GDM1 (cell line): ENCODE data around the gene ZNHIT1.
"Not testable (repeated sequence)": the region's sequence is repeated elsewhere in the genome, so short reads cannot be mapped to it uniquely, and the experiment has no call there.

ENCODE experiments used
- DNase-seq: peaks from one replicate; lab custom pipeline; 2025; lab: John Stamatoyannopoulos, UW

ZNHIT1 gene

GRCh38 chr7:101241443-101242349 is 23.7 kb downstream of the ZNHIT1 start:
- DNase-seq, result no peak

DNA sequence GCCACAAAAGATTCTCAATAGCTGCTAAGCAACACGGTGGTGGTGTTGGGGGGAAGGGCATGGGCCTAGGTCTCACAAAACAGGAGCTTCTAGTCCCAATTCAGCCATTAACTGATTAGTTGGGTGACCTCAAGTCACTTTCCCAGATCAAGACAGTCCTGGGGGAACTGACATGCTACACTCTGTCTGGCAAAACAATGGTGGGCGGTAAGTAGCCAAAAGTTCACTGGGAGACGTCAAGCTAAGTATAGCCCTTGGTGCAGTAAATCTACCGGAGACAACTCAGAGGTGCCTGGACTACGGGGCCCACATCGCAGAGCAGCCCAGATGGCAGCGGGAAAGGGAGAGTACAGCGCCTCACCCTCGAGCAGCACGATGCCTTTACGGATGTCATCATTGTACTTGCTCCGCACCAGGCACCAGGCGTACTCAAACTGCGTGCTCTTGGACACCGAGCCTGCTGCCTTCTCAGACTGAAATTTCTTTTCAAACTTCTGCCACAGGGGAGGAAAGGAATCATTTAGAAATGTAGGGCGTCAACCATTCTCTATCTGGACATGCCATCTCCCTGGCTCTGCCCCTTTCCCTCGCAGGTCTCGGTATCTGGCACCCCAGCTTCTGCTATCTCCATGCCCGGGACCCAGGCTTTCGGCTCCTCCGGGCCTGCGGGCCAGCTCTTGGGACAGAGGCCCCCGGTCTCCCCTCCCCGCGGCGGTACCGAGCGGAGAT is 25.8 kb downstream of the ZNHIT1 start:
- no peak for DNase-seq

- DNase-seq, result peak; percentile 87
Measured at GRCh38 chr7:101244375-101245146, 26.6 kb downstream of the ZNHIT1 start, which contains the start of gene FIS1. FIS1 (minus strand) TSS chr7:101245081; CDS start chr7:101245004, 77 bp downstream.

DNA sequence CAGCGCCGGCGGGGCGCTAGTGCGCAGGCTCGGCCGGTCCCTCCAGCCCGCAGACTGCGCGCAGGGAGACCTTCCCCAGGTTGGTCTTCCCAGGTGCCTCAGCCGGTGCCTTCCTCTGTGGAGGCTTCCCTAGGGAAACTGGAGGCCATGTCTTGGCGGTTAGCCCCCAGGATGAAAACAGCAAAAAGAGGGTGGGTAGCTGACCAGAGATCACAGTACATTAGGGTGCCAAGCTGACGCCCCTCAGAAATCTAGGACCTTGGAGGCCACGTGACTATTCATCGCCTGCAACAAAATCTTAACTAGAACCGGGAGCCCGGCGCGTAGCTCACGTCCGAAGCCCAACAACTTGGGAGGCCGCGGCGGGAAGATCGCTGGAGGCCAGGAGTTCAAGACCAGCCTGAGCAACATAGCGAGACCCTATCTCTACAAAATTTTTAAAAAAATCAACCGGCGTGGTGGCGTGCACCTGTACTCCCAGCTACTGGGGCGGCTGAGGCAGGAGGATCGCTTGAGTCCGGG is 27.2 kb downstream of the ZNHIT1 start:
- no peak for DNase-seq

DNA sequence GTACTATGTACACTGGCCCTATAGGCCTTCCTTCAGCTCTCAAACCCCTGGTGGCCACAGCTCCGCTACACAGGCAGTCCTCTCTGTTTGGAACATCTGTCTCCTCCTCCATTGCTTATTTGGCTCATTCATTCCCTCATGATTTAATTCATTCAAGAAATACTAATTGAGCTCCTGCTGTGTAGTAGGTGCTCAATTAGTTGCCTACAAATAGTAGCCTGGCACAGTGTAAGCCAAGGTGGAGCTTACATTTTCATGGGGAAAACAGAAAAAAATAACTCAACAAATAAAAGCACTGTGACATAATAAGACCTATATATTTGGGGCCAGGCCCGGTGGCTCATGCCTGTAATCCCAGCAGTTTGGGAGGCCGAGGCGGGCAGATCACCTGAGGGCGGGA is 30.3 kb downstream of the ZNHIT1 start:
- no peak for DNase-seq

DNA sequence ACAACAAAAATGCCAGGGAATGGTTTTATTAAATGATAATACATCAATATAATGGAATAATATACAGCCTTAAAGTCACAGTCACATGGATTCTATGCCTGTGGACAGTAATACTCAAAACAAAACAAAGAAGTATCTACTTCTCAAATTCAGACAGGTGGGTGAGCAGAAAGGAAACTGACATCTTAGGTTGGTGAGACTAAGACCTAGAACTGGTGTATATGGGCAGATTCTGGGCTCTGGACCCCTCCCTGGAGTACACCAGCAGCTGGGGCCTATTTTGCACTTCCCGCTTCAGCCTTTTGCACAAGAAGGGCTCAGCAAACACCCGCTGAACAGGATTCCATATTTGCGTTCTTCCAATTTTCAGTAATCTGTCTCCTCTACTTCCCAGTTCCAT is 32.4 kb downstream of the ZNHIT1 start:
- DNase-seq, result no peak

DNA sequence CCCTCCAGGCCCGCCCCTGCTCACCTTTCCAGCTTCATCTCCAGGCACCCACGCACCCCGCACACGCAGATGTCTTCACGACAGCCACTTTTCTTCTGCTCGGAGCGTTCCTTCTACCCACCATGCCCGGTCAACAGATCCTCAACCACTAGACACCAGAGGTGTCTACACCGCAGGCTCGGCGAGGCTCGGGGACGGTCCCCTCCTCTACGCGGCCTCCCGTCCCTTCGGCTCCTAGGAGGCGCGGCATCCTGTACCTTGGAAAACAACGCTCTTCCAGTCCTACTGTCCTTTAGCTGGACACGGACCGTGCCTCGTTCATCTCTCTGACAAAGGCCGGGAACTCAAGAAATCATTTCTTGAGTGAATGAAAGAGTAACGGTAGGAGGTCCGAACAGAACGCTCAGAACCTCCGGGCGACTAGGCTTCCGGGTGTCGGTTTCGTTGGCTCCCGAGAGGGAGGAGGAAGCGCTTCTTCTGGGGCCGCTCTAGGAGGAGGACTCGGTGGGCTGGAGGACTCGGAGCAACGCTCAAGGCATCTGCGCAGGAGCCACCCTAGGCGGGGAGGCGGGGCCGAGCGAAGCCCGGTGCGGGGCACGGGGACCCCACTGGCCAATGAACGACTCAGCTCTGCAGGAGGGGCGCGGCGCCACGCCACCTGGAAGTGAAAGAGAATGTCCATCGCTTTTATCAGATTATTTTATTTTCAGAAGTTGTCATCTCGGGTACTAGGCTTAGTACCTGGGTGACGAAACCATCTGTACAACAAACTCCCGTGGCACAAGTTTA is 34.1 kb downstream of the ZNHIT1 start:
- peak; percentile 97 for DNase-seq

GRCh38 chr7:101253199-101253598 is 35.2 kb downstream of the ZNHIT1 start:
- not testable (repeated sequence) for DNase-seq

DNA sequence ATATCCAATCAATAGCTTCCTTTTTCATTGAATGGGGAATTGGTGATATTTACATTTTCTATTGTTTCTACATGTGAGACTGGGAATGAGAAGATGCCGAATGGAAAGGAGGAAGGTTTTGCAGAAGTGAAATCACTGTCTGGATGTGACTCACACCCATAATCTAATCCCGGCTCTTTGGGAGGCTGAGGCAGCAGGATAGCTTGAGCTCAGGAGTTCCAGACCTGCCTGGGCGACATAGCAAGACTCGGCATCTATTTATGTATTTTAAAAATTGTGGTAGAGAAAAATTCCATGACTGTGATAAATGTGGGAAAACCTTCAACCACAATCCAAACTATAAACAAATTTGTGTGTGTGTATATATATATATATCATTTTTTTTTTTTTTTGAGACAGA is 37.8 kb downstream of the ZNHIT1 start:
- DNase-seq, result no peak

DNA sequence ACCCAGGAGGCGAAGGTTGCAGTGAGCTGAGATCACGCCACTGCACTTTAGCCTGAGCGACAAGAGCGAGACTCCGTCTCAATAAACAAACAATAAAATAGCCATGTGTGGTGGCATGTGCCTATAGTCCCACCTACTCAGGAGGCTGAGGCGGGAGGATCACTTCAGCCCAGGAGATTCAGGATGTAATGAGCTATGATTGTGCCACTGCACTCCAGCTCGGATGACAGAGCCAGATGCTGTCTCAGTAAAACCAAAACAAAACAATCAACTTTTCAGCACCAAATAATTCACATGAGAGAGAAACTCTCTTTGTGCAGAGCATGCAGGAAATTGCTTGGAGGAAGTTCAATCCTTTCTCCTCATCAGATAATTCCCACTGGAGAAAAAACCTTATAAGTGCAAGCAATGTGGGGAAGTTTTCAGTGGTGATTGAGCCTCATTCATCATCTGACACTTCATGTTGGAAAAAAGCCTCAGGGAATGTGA is 40.3 kb downstream of the ZNHIT1 start:
- no peak for DNase-seq

GRCh38 chr7:101264102-101264706 is 46.2 kb downstream of the ZNHIT1 start:
- not testable (repeated sequence) for DNase-seq

DNA sequence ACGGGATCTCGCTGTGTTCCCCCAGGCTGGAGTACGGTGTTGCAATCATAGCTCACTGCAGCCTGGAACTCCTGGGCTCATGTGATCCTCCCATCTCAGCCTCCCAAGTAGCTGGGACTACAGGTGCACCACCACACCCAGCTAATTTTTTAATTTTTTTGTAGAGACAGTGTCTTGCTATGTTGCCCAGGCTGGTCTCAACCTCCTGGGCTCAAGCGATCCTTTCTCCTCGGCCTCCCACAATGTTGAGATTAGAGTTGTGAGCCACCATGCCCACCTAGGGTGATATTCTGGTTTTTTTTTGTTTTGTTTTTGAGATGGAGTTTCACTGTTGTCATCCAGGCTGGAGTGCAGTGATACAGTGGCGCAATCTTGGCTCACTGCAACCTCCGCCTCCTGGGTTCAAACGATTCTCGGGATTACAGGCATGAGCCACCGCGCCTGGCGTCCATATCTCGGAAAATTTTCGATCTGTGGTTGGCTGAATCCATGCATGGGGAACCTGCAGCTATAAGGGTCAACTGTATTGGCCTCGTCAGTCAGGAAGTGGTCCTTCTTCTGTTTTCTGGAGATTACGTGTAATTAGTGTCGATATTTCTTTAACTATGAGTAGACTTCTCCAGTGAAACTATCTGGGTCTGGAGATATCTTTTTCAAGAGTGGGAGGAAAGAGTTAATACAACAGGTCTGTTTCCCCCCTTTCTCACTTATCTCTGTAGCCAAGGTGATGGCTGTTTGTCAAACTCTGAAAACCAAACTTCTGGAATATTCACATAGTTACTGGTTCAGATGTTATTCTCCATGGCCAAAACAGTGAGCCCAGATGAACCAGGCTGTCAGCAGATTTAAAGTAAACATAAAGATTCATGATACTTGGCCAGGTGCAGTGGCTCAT is 47.9 kb downstream of the ZNHIT1 start:
- no peak for DNase-seq

GRCh38 chr7:101269664-101270063 is 51.7 kb downstream of the ZNHIT1 start:
- no peak for DNase-seq

DNA sequence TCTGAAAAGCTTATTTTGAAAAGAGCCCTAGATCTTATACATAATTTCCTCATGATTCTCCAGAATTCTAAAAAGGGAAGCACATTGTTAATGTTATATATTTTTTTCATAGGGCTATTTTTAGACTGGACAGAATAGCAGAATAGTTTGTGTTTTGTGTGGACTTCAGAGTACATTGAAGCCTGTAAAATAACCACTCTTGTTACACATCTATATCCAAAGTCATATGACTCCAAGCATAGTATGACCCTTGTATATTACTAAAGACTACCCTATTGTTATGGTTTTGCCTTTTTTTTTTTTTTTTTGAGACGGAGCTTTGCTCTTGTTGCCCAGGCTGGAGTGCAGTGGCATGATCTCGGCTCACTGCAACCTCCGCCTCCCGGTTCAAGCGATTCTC is 53.1 kb downstream of the ZNHIT1 start:
- DNase-seq, result no peak

DNA sequence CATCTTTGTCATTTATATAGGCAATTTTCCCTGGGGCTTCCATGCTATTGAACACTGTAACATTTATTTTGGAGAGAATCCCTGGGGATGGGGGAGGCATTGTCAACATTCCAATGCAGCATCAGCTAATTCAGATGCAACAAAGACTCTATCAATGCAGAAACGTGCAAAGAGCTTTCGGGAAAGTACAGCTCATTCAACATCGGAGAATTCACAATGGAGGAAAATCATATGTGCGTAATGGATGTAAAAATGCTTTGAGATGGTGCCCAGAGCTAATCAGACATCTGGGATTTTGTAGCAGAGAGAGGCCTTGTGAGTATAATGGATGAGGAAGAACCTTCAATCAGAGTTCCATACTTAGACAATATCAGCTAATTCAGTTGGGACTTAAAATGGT is 55.2 kb downstream of the ZNHIT1 start:
- no peak for DNase-seq
